ENCODE measurements around the gene MMP24OS.
"Not testable (repeated sequence)": the region's sequence is repeated elsewhere in the genome, so short reads cannot be mapped to it uniquely, and the experiment has no call there.

The MMP24OS gene

GRCh38 chr20:35277531-35278395 is at the start of gene MMP24OS:
Gene MMP24OS (minus strand): TSS chr20:35278122. CDS start chr20:35277929, 193 bp downstream.
- peak; percentile 86 for DNase-seq

GRCh38 chr20:35327074-35327976 is 49.4 kb upstream of the MMP24OS start:
- DNase-seq = no peak

- no peak for DNase-seq
Measured at GRCh38 chr20:35326740-35327073, 48.8 kb upstream of the MMP24OS start.

GRCh38 chr20:35326021-35326739 is 48.3 kb upstream of the MMP24OS start:
- no peak for DNase-seq

- DNase-seq = no peak
Measured at GRCh38 chr20:35325401-35325800, 47.5 kb upstream of the MMP24OS start.

- no peak for DNase-seq
Measured at GRCh38 chr20:35320396-35321126, 42.6 kb upstream of the MMP24OS start.

GRCh38 chr20:35319871-35320197 is 41.9 kb upstream of the MMP24OS start:
- DNase-seq = no peak

GRCh38 chr20:35319192-35319870 is 41.4 kb upstream of the MMP24OS start:
- DNase-seq = no peak

- no peak for DNase-seq
Measured at GRCh38 chr20:35318502-35319157, 40.7 kb upstream of the MMP24OS start.

- DNase-seq = no peak
Measured at GRCh38 chr20:35317416-35318210, 39.7 kb upstream of the MMP24OS start.

GRCh38 chr20:35316086-35316485 is 38.2 kb upstream of the MMP24OS start:
- no peak for DNase-seq

- not testable (repeated sequence) for DNase-seq
Measured at GRCh38 chr20:35315632-35316020, 37.7 kb upstream of the MMP24OS start.

GRCh38 chr20:35314816-35315631 is 37.1 kb upstream of the MMP24OS start:
- no peak for DNase-seq

- no peak for DNase-seq
Measured at GRCh38 chr20:35312318-35312717, 34.4 kb upstream of the MMP24OS start.

- DNase-seq = no peak
Measured at GRCh38 chr20:35311822-35312221, 33.9 kb upstream of the MMP24OS start.

- no peak for DNase-seq
Measured at GRCh38 chr20:35311409-35311808, 33.5 kb upstream of the MMP24OS start.

- no peak for DNase-seq
Measured at GRCh38 chr20:35307666-35308653, 30.0 kb upstream of the MMP24OS start.

GRCh38 chr20:35306931-35307517 is 29.1 kb upstream of the MMP24OS start:
- DNase-seq = no peak
